Stimulated activated effector memory CD8-positive, alpha-beta T cell treated with anti-CD3 and anti-CD28 coated beads, Interleukin-12 subunit alpha, Interleukin-12 subunit beta, amount 100 ng/mL, for 72 hours (primary cell): ENCODE data around the gene SNX32.
A peak's percentile ranks its signal among the peaks of the same experiment; 100 is the strongest.

Experiments used
- ATAC-seq: fragments of 150-1000 bp; cut with Tn5 transposase; 2 replicates; pipeline ENCODE4 v1.10.0; 2021
- DNase-seq, 2 donors: peaks; one replicate each; pipeline ENCODE4 v3.0.0; 2021 to 2022; ENCODE audit warnings: low spot score in 2 of 2
- H3K27ac Mint-ChIP-seq: one replicate; pipeline ENCODE4 v1.8.0; 2022; ENCODE audit warnings: mild to moderate bottlenecking, mixed read lengths
- H3K36me3 Mint-ChIP-seq: one replicate; pipeline ENCODE4 v1.8.0; 2022; ENCODE audit warnings: mild to moderate bottlenecking, mixed read lengths
- H3K4me1 Mint-ChIP-seq: one replicate; pipeline ENCODE4 v1.8.0; 2022; ENCODE audit warnings: mixed read lengths
- H3K4me3 Mint-ChIP-seq: one replicate; pipeline ENCODE4 v1.8.0; 2022; ENCODE audit warnings: mild to moderate bottlenecking, mixed read lengths
- H3K9me3 Mint-ChIP-seq: one replicate; pipeline ENCODE4 v1.8.0; 2022; ENCODE audit warnings: mixed read lengths

Gene SNX32

DNA sequence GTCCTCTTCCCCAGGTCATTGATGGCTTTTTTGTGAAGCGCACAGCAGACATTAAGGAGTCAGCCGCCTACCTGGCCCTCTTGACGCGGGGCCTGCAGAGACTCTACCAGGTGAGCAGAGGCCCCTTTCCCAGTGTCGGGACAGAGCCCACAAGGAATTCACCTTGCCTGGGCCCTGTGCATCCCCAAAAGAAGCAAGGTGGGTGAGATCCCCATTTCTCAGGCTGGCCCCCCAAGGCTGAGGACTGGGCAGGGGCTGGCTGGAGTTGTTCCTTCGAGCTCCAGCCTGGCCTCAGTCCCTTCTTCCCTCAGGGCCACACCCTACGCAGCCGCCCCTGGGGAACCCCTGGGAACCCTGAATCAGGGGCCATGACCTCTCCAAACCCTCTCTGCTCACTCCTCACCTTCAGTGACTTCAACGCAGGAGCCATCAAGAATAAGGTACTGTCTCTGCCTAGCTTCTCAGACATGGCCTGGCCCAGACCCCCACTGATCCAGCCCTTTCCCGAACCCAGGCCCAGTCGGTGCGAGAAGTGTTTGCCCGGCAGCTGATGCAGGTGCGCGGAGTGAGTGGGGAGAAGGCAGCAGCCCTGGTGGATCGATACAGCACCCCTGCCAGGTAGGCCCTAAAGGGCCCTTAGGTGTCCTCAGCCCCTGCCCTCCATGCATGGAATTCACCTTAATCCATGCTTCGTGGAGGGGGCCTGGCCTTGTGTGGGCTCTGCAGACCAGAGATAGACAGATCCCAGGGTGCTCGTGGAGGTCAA is 31.1 kb downstream of the SNX32 start:
- H3K4me1 Mint-ChIP-seq = peaks cover 37% of the 10 kb centered on the region
- DNase-seq (no peak), ATAC-seq (no peak)
- no peaks in the 10 kb centered on the region for H3K9me3 Mint-ChIP-seq
- peaks cover 81% of the 10 kb centered on the region for H3K36me3 Mint-ChIP-seq
- peak overlapping the region; percentile 32 for H3K27ac Mint-ChIP-seq
- H3K4me3 Mint-ChIP-seq = no peak overlapping the region

- DNase-seq = no peak
- H3K36me3 Mint-ChIP-seq = peaks cover 73% of the 10 kb centered on the region
- no peak overlapping the region for H3K4me3 Mint-ChIP-seq
- no peaks in the 10 kb centered on the region for H3K9me3 Mint-ChIP-seq
- H3K4me1 Mint-ChIP-seq = peaks cover 39% of the 10 kb centered on the region
- H3K27ac Mint-ChIP-seq = peak overlapping the region; percentile 32
- no peak for ATAC-seq
Observed at GRCh38 chr11:65865550-65866172, 31.9 kb downstream of the SNX32 start.

GRCh38 chr11:65866509-65867283 is 32.9 kb downstream of the SNX32 start:
- peak overlapping the region; percentile 32 for H3K27ac Mint-ChIP-seq
- H3K4me1 Mint-ChIP-seq = peaks cover 43% of the 10 kb centered on the region
- H3K4me3 Mint-ChIP-seq = no peak overlapping the region
- H3K36me3 Mint-ChIP-seq = peaks cover 63% of the 10 kb centered on the region
- no peak for ATAC-seq
- no peak for DNase-seq
- H3K9me3 Mint-ChIP-seq = no peaks in the 10 kb centered on the region

DNA sequence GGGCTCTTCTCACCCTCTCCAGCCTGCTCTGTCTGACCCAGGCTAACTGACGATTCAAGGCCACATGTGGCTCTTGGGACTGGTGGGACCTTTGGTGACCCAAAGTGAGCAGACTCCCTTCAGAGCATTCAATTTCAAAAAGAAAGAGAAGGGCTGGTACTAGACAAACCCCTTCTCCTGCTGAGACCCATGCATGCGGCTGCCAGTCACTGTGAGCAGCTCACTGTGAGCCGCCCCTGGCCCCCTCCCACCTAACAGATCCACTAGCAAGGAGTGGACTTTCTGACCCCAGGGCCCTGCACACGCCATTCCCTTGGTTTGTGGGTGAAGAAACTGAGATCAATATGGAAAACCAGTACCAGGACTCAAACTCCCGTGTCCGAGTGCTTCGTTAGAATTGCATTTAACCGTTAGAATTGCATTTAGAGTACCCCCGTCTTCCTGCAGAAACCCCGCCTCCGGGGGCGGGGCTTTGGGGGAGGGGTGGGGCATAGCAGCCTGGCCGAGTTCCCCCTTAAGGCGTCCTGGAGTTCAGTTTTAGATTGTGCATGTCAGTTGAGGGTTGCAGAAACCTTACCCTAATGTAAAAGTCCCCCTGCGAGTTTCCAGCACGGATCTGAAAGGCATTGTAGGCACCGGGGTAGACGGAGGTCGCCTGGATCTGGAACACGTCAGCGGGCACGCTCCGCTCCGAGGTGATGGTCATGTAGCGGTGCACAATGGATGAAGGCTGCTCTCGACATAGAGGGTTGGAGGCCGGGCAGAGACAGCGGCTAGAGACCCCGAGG is 33.7 kb downstream of the SNX32 start:
- Mint-ChIP-seq H3K4me1 (peaks cover 35% of the 10 kb centered on the region), H3K27ac (peak overlapping the region; percentile 32), H3K9me3 (no peaks in the 10 kb centered on the region), H3K36me3 (peaks cover 55% of the 10 kb centered on the region), H3K4me3 (no peak overlapping the region)
- DNase-seq (no peak), ATAC-seq (no peak)

- no peak for ATAC-seq
- no peak for DNase-seq
- Mint-ChIP-seq H3K4me3 (no peak overlapping the region), H3K9me3 (no peaks in the 10 kb centered on the region), H3K36me3 (peaks cover 52% of the 10 kb centered on the region), H3K4me1 (peaks cover 33% of the 10 kb centered on the region), H3K27ac (no peak overlapping the region)
Observed at GRCh38 chr11:65868076-65868667, 34.4 kb downstream of the SNX32 start.

- Mint-ChIP-seq H3K36me3 (peaks cover 52% of the 10 kb centered on the region), H3K27ac (no peak overlapping the region), H3K4me3 (no peak overlapping the region), H3K9me3 (no peaks in the 10 kb centered on the region), H3K4me1 (peaks cover 31% of the 10 kb centered on the region)
- DNase-seq (no peak), ATAC-seq (no peak)
Observed at GRCh38 chr11:65868907-65869306, 35.1 kb downstream of the SNX32 start.

DNA sequence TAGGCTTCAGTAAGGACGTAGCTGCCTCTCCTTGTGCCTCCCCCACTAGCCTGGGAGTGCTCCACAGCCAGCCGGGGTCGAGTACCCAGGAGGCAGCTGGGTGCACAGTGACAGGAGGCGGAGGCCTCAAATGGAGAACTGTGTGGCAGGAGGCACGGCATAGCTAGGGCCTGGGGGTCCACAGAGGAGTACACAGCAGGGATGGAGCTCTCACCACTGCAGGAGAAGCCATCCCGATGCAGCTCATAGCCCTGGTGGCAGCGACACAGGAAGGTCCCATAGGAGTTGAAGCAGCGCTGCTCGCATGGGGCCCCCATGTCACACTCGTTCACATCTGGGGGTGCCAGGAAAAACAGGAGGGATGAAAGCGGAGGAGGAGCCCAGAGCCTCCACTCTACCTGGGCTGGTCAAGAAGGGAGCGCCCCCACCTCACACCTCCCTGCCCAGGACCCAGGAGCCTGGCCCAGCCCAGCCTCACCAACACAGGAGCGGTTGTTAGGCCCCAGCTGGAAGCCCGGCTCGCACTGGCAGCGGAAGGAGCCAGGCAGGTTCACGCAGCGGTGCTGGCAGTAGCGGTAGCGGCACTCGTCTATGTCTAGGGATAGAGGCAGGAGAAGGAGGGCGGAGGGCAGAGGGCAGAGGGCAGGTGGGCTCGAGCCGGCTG is 36.0 kb downstream of the SNX32 start:
- peaks cover 43% of the 10 kb centered on the region for H3K36me3 Mint-ChIP-seq
- ATAC-seq = no peak
- no peaks in the 10 kb centered on the region for H3K9me3 Mint-ChIP-seq
- H3K27ac Mint-ChIP-seq = peak overlapping the region; percentile 83
- no peak for DNase-seq
- H3K4me1 Mint-ChIP-seq = peaks cover 31% of the 10 kb centered on the region
- no peak overlapping the region for H3K4me3 Mint-ChIP-seq

DNA sequence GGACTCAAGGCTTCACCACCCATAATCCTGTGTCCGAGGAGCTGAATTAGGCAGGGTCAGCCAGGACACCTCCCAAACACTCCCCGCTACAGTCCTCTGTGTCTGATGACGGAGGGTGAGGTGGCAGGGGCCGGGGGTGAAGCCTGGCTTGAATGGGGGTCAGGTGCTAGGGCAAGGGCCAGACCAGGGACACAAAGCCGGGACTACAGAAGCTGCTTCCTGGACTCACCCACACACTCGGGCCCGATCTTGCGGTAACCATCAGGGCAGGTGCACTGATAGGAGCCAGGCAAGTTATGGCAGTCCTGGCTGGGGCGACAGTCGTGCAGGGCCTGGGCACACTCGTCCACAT is 36.5 kb downstream of the SNX32 start:
- H3K27ac Mint-ChIP-seq = peak overlapping the region; percentile 83
- H3K36me3 Mint-ChIP-seq = peaks cover 38% of the 10 kb centered on the region
- peaks cover 27% of the 10 kb centered on the region for H3K4me1 Mint-ChIP-seq
- no peak overlapping the region for H3K4me3 Mint-ChIP-seq
- ATAC-seq (no peak), DNase-seq (no peak)
- H3K9me3 Mint-ChIP-seq = no peaks in the 10 kb centered on the region

DNA sequence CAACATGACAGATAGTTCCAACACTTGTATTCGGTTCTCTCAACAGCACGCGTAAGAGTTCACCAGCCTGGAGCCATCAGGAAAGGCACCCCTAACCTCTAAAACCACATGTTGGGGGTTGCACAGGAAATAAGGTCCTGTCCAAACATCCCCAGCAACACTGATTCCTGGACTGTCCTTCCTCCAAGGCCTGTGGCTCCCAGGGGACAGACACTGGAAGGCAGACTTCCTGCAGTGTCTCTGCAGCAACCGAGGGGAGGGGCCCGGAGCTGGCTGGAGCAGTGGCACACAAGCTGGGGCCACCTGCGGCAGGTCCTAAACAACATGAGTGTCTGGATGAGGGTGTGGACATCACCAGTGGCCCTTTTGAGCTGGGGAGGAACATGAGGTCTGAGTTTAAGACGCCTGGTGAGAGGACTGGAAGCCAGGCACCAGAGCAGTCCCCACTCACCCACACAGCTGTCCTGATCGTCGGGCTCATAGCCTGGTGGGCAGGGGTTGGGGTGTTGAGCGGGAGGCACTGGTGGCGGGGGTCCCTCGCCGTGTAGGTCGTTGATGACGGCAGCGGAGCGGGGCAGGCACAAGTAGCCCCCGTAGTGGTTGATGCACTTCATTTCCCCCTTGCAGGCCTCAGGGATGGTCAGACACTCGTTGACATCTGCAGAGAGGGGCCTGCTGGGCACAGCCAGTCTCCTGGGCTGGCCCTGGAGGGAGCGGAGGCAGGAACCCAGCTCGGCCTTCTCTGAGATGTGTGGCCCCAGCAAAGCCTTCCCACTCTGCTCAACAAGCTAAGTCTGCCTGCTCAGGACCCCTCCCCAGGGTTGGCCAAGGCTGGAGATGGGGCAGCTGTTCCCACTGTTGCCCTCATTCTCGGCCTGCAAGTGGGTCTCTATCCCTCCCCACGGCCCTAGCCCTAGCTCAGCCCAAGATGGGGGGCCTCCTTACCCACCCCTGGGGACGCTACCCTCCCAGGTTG is 37.2 kb downstream of the SNX32 start:
- no peak overlapping the region for H3K27ac Mint-ChIP-seq
- peak overlapping the region; percentile 37 for H3K4me3 Mint-ChIP-seq
- H3K4me1 Mint-ChIP-seq = peaks cover 25% of the 10 kb centered on the region

DNA sequence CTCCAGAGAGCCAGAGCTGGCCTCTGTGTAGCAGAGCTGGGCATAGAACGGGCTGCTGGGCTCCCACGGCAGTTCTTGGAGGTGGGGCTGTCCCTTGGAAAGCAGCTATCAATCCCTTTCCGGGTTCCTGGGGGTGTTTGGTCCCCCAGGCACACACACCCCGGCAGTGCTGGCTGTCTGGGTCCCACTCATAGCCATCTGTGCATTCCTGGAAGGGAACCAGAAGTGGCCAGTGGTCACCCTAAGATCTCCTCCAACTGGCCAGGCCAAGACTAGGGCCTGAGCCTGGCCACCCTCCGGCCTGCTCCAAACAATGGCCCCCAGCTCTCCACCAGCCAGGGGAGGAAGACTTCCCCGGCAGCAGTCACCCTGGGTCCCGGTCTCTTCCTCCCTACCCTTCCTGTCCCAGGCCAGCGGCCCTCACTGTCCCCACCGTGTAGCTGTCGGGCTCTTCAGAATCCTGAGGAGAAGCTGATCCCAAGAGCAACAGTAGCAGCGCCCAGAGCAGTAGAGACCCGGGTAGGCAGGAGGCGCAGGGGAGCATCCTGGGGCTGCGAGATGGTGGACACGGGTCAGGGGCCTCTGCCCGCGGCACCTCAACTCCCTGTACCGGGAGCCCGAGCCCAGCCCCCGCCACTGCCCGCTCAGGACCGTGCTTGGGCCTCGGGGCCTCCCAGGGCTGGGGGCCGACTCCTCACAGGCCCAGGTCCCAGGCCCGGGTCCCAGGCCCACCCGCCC is 38.2 kb downstream of the SNX32 start:
- peaks cover 21% of the 10 kb centered on the region for H3K36me3 Mint-ChIP-seq
- no peak overlapping the region for H3K27ac Mint-ChIP-seq
- ATAC-seq (no peak), DNase-seq (no peak)
- no peaks in the 10 kb centered on the region for H3K9me3 Mint-ChIP-seq
- peak overlapping the region; percentile 37 for H3K4me3 Mint-ChIP-seq
- peaks cover 30% of the 10 kb centered on the region for H3K4me1 Mint-ChIP-seq

More for the DNA sequence above, 37.2 kb downstream of the SNX32 start:
- DNase-seq (no peak), ATAC-seq (no peak)
- Mint-ChIP-seq H3K36me3 (peaks cover 31% of the 10 kb centered on the region), H3K9me3 (no peaks in the 10 kb centered on the region)

DNA sequence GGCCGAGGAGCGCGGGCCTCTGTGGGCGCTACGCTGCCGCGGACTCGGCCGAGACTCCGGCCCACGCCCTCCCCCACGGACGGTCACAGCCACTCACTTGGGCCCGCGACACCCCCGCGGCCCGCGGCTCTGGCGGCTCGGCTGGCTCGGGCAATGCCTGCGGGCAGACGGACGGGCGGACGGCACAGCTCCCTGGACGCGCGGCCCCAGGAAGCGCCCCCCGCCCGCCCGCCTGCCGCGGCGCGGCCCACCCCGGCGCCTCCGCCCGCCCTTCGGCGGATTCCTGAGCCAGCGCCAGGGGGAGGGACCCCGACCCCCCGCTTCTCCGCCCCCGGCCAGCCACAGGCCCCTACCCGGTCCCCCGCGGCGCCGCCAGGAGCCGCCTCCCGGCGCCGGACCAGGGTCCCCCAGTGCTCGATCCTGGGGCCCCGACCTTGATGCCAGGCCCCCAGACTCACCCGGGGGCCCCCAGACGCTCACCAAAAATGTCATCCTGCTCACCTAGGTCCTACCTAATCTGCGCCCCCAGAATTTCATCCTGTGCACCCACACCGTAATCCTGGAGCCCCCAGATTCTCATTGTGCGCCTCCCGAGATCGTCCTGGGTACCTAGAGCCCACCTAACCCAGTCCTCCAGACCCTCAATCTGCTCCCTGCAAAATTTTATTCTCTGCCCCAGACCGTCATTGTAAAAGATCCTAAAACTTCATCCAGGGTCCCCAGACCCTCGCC is 39.0 kb downstream of the SNX32 start, which contains the start of gene EFEMP2:
EFEMP2 (minus strand) TSS at position 215 of the 732 bp plus-strand sequence. CDS start 446 bp downstream, outside the sequence.
- Mint-ChIP-seq H3K4me1 (peaks cover 37% of the 10 kb centered on the region), H3K36me3 (peaks cover 17% of the 10 kb centered on the region), H3K4me3 (peak within 1 kb of the TSS; percentile 95), H3K27ac (peak within 1 kb of the TSS; percentile 95), H3K9me3 (no peaks in the 10 kb centered on the region)
- ATAC-seq (no peak), DNase-seq (no peak)
